GM23338 (cell line): ENCODE measurements around the gene DUSP10. TPM values are rescaled to one million over a fixed set of nuclear protein-coding genes. Genes with fewer than 3 reads are reported as not detected.

Source experiments
- ATAC-seq: fragments of 200-7000 bp; cut with Tn5 transposase; 3 replicates; pipeline ENCODE4 v1.9.1; 2020
- DNase-seq: peaks from one replicate; pipeline ENCODE4 v3.0.0-alpha.2; 2015; ENCODE audit warnings: low spot score
- H2AFZ ChIP-seq: fragments of 200-600 bp; sonication (generic); 2 replicates; pipeline ENCODE4 v1.8.0; 2016; ENCODE audit warnings: antibody characterized with exemption, mild to moderate bottlenecking, moderate library complexity
- H3F3A ChIP-seq: fragments of 200-600 bp; sonication (generic); replicated peaks from 2 replicates; pipeline ENCODE4 v1.8.0; 2017; ENCODE audit warnings: antibody characterized with exemption, mixed run types, low read depth
- H3K27ac ChIP-seq: fragments of 200-600 bp; sonication (generic); 2 replicates; pipeline ENCODE4 v1.6.1; 2016; ENCODE audit warnings: low read depth
- H3K27me3 ChIP-seq: fragments of 200-600 bp; sonication (generic); 2 replicates; pipeline ENCODE4 v1.8.0; 2016; ENCODE audit warnings: mild to moderate bottlenecking, mixed run types, moderate library complexity; ENCODE audit not compliant: insufficient read depth
- H3K36me3 ChIP-seq: fragments of 200-600 bp; sonication (generic); 2 replicates; pipeline ENCODE4 v1.8.0; 2016; ENCODE audit warnings: mild to moderate bottlenecking; ENCODE audit not compliant: insufficient read depth
- H3K4me1 ChIP-seq: fragments of 200-600 bp; sonication (generic); 2 replicates; pipeline ENCODE4 v1.8.0; 2016; ENCODE audit warnings: mild to moderate bottlenecking, moderate library complexity; ENCODE audit not compliant: insufficient read depth
- H3K4me2 ChIP-seq: fragments of 200-600 bp; sonication (generic); 2 replicates; pipeline ENCODE4 v1.7.1; 2017; ENCODE audit warnings: mixed run types
- H3K4me3 ChIP-seq: fragments of 200-600 bp; sonication (generic); 2 replicates; pipeline ENCODE4 v1.6.1; 2016; ENCODE audit warnings: mixed run types
- H3K79me2 ChIP-seq: fragments of 200-600 bp; sonication (generic); replicated peaks from 2 replicates; pipeline ENCODE4 v1.8.0; 2017; ENCODE audit warnings: mild to moderate bottlenecking; ENCODE audit not compliant: insufficient read depth
- H3K9me2 ChIP-seq: fragments of 200-600 bp; sonication (generic); 2 replicates; pipeline ENCODE4 v1.8.0; 2017; ENCODE audit not compliant: insufficient read depth
- H4K20me1 ChIP-seq: fragments of 200-600 bp; sonication (generic); replicated peaks from 2 replicates; pipeline ENCODE4 v1.8.0; 2017; ENCODE audit warnings: mild to moderate bottlenecking; ENCODE audit not compliant: insufficient read depth
- H3K27ac Mint-ChIP-seq: 2 replicates; pipeline ENCODE4 v1.8.0; 2020; ENCODE audit warnings: inconsistent platforms, mild to moderate bottlenecking, moderate library complexity, mixed read lengths
- H3K27me3 Mint-ChIP-seq: 3 replicates; pipeline ENCODE4 v1.8.0; 2022; ENCODE audit warnings: low read depth, mild to moderate bottlenecking, moderate library complexity, mixed read lengths, inconsistent platforms; ENCODE audit not compliant: insufficient read depth, poor library complexity
- H3K36me3 Mint-ChIP-seq: 3 replicates; pipeline ENCODE4 v1.8.0; 2021; ENCODE audit warnings: low read depth, mild to moderate bottlenecking, inconsistent platforms, moderate library complexity, mixed read lengths
- H3K4me1 Mint-ChIP-seq: 3 replicates; pipeline ENCODE4 v1.8.0; 2020; ENCODE audit warnings: mild to moderate bottlenecking, inconsistent platforms, mixed read lengths
- H3K4me3 Mint-ChIP-seq: 3 replicates; pipeline ENCODE4 v1.8.0; 2021; ENCODE audit warnings: moderate library complexity, mild to moderate bottlenecking, inconsistent platforms, mixed read lengths
- H3K9me3 Mint-ChIP-seq: 3 replicates; pipeline ENCODE4 v1.8.0; 2020; ENCODE audit warnings: moderate library complexity, mild to moderate bottlenecking, inconsistent platforms, mixed read lengths
- CREB1 ChIP-seq: fragments of 250-450 bp; sonication (Bioruptor Pico); IDR thresholded peaks from 2 replicates; pipeline ENCODE4 v1.5.0; 2020; ENCODE audit warnings: low read depth, mild to moderate bottlenecking, moderate library complexity
- EZH2 ChIP-seq: fragments of 200-600 bp; sonication (generic); IDR thresholded peaks from one replicate; pipeline ENCODE4 v1.8.0; 2017; ENCODE audit warnings: antibody characterized with exemption, mild to moderate bottlenecking, low read depth; ENCODE audit not compliant: unreplicated experiment
- EZH2phosphoT487 ChIP-seq: fragments of 200-600 bp; sonication (generic); IDR thresholded peaks from one replicate; pipeline ENCODE4 v1.8.1; 2018; ENCODE audit warnings: antibody characterized with exemption; ENCODE audit not compliant: unreplicated experiment
- JUNB ChIP-seq: IDR thresholded peaks from one replicate; pipeline ENCODE4 v1.6.1; 2016; ENCODE audit warnings: antibody characterized with exemption; ENCODE audit not compliant: unreplicated experiment
- NANOG ChIP-seq: IDR thresholded peaks from 2 replicates; pipeline ENCODE4 v1.6.1; 2016; ENCODE audit warnings: antibody characterized with exemption, borderline replicate concordance
- POLR2AphosphoS5 ChIP-seq: IDR thresholded peaks from 2 replicates; pipeline ENCODE4 v1.6.1; 2016; ENCODE audit warnings: antibody characterized with exemption, low read depth
- STAT1 ChIP-seq: IDR thresholded peaks from one replicate; pipeline ENCODE4 v1.6.1; 2016; ENCODE audit warnings: antibody characterized with exemption; ENCODE audit not compliant: unreplicated experiment
- ZNF114 ChIP-seq: fragments of 250-450 bp; sonication (Bioruptor Pico); IDR thresholded peaks from 2 replicates; pipeline ENCODE4 v1.5.0; 2020; ENCODE audit warnings: mild to moderate bottlenecking, moderate library complexity
- ZNF331 ChIP-seq: fragments of 250-450 bp; sonication (Bioruptor Pico); IDR thresholded peaks from 2 replicates; pipeline ENCODE4 v1.5.0; 2020; ENCODE audit warnings: low read depth, mild to moderate bottlenecking, moderate library complexity
- polyA plus RNA-seq: library from polyadenylated mRNA; unstranded; fragments of >200 nt; fragmentation: Nextera tagmentation; extraction: Ambion mirVana; gene quantifications from 2 replicates; pipeline ENCODE4 v1.2.1, GENCODE V29; 2016
- total RNA-seq: library from RNA; depleted of rRNA; stranded (reverse); fragments of >200 nt; shearing (Covaris generic); gene quantifications from 2 replicates; pipeline ENCODE4 v1.2.3, GENCODE V29; 2014
- TF ChIP-seq, protein P1 (sequence below): IDR thresholded peaks from one replicate; pipeline ENCODE4 v1.6.1; 2018; ENCODE audit warnings: antibody characterized with exemption; ENCODE audit not compliant: unreplicated experiment
- TF ChIP-seq, protein P2 (sequence below): fragments of 250-450 bp; sonication (Bioruptor Pico); IDR thresholded peaks from 2 replicates; pipeline ENCODE4 v1.5.0; 2020; ENCODE audit warnings: mild to moderate bottlenecking, moderate library complexity
- TF ChIP-seq, protein P3 (sequence below), 2 experiments: fragments of 200-600 bp in 1 of 2; sonication (generic) in 1 of 2; conservative IDR thresholded peaks; 2 replicates each; pipeline versions ENCODE4 v1.5.1 to v1.6.1; 2016 to 2017; ENCODE audit warnings: antibody characterized with exemption in 2 of 2, low read depth in 2 of 2, mild to moderate bottlenecking in 2 of 2, moderate library complexity in 1 of 2
- TF ChIP-seq, protein P4 (sequence below): IDR thresholded peaks from 2 replicates; pipeline ENCODE4 v1.6.1; 2016; ENCODE audit warnings: antibody characterized with exemption

Gene DUSP10
- total and polyA plus RNA-seq, 2 experiments from 2014 or later, result 1.5 to 1.6 TPM

DNA sequence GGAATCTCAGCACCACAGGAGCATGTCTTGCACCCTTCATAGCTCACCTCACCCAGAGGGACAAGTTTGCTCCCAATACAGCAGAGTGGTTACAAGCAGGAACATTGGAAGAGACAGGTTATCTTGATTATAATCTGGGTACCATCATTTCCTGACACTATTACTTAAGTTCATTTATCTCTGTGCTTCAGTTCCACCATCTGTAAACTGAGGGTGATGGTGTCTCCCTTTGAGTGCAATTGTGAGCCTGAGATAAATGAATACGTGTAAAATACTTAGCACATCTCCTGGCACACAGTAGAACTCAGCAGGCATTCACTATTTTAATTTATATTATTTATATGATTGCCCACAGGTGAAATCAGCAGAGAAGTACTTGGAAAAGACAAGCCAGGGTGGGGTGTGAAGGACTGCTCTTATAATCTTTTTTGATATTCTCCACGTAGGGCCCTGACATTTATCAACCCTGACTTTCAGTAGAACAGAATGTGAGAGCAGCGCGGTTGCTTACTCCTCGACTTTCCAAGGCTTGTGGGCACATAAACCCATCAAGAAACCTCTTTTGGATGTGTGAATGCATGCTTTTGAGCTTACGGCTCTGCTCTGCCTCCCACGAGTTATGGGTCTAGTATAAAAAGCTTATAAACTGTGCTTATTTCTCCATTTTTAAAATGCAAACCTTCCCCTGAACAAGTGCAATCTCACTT lies 34.9 kb downstream of the DUSP10 start:
- Histone ChIP-seq H3K79me2 (no peaks in the 10 kb centered on the region), H3K4me2 (no peak overlapping the region), H3K36me3 (no peaks in the 10 kb centered on the region), H3K4me3 (no peak overlapping the region), H3F3A (no peaks in the 10 kb centered on the region), H4K20me1 (no peaks in the 10 kb centered on the region), H2AFZ (no peak overlapping the region), H3K27me3 (no peaks in the 10 kb centered on the region), H3K4me1 (no peaks in the 10 kb centered on the region), H3K9me2 (no peaks in the 10 kb centered on the region), H3K27ac (no peak overlapping the region)
- Mint-ChIP-seq H3K4me3 (no peak overlapping the region), H3K27me3 (peaks cover 3% of the 10 kb centered on the region), H3K36me3 (no peaks in the 10 kb centered on the region), H3K27ac (no peak overlapping the region), H3K4me1 (peaks cover 2% of the 10 kb centered on the region; the same call in 1 of the 3 replicates), H3K9me3 (no peaks in the 10 kb centered on the region)
- DNase-seq, result no peak
- no peak for ATAC-seq
- TF ChIP-seq, protein P1, sequence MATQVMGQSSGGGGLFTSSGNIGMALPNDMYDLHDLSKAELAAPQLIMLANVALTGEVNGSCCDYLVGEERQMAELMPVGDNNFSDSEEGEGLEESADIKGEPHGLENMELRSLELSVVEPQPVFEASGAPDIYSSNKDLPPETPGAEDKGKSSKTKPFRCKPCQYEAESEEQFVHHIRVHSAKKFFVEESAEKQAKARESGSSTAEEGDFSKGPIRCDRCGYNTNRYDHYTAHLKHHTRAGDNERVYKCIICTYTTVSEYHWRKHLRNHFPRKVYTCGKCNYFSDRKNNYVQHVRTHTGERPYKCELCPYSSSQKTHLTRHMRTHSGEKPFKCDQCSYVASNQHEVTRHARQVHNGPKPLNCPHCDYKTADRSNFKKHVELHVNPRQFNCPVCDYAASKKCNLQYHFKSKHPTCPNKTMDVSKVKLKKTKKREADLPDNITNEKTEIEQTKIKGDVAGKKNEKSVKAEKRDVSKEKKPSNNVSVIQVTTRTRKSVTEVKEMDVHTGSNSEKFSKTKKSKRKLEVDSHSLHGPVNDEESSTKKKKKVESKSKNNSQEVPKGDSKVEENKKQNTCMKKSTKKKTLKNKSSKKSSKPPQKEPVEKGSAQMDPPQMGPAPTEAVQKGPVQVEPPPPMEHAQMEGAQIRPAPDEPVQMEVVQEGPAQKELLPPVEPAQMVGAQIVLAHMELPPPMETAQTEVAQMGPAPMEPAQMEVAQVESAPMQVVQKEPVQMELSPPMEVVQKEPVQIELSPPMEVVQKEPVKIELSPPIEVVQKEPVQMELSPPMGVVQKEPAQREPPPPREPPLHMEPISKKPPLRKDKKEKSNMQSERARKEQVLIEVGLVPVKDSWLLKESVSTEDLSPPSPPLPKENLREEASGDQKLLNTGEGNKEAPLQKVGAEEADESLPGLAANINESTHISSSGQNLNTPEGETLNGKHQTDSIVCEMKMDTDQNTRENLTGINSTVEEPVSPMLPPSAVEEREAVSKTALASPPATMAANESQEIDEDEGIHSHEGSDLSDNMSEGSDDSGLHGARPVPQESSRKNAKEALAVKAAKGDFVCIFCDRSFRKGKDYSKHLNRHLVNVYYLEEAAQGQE, result no peak
- TF ChIP-seq JUNB, result no peak
- TF ChIP-seq, protein P2, sequence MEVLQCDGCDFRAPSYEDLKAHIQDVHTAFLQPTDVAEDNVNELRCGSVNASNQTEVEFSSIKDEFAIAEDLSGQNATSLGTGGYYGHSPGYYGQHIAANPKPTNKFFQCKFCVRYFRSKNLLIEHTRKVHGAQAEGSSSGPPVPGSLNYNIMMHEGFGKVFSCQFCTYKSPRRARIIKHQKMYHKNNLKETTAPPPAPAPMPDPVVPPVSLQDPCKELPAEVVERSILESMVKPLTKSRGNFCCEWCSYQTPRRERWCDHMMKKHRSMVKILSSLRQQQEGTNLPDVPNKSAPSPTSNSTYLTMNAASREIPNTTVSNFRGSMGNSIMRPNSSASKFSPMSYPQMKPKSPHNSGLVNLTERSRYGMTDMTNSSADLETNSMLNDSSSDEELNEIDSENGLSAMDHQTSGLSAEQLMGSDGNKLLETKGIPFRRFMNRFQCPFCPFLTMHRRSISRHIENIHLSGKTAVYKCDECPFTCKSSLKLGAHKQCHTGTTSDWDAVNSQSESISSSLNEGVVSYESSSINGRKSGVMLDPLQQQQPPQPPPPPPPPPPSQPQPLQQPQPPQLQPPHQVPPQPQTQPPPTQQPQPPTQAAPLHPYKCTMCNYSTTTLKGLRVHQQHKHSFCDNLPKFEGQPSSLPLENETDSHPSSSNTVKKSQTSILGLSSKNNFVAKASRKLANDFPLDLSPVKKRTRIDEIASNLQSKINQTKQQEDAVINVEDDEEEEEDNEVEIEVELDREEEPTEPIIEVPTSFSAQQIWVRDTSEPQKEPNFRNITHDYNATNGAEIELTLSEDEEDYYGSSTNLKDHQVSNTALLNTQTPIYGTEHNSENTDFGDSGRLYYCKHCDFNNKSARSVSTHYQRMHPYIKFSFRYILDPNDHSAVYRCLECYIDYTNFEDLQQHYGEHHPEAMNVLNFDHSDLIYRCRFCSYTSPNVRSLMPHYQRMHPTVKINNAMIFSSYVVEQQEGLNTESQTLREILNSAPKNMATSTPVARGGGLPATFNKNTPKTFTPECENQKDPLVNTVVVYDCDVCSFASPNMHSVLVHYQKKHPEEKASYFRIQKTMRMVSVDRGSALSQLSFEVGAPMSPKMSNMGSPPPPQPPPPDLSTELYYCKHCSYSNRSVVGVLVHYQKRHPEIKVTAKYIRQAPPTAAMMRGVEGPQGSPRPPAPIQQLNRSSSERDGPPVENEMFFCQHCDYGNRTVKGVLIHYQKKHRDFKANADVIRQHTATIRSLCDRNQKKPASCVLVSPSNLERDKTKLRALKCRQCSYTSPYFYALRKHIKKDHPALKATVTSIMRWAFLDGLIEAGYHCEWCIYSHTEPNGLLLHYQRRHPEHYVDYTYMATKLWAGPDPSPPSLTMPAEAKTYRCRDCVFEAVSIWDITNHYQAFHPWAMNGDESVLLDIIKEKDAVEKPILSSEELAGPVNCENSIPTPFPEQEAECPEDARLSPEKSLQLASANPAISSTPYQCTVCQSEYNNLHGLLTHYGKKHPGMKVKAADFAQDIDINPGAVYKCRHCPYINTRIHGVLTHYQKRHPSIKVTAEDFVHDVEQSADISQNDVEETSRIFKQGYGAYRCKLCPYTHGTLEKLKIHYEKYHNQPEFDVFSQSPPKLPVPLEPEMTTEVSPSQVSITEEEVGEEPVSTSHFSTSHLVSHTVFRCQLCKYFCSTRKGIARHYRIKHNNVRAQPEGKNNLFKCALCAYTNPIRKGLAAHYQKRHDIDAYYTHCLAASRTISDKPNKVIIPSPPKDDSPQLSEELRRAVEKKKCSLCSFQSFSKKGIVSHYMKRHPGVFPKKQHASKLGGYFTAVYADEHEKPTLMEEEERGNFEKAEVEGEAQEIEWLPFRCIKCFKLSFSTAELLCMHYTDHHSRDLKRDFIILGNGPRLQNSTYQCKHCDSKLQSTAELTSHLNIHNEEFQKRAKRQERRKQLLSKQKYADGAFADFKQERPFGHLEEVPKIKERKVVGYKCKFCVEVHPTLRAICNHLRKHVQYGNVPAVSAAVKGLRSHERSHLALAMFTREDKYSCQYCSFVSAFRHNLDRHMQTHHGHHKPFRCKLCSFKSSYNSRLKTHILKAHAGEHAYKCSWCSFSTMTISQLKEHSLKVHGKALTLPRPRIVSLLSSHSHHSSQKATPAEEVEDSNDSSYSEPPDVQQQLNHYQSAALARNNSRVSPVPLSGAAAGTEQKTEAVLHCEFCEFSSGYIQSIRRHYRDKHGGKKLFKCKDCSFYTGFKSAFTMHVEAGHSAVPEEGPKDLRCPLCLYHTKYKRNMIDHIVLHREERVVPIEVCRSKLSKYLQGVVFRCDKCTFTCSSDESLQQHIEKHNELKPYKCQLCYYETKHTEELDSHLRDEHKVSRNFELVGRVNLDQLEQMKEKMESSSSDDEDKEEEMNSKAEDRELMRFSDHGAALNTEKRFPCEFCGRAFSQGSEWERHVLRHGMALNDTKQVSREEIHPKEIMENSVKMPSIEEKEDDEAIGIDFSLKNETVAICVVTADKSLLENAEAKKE (CRISPR knock-in tag), result no peak
- TF ChIP-seq, protein P3, sequence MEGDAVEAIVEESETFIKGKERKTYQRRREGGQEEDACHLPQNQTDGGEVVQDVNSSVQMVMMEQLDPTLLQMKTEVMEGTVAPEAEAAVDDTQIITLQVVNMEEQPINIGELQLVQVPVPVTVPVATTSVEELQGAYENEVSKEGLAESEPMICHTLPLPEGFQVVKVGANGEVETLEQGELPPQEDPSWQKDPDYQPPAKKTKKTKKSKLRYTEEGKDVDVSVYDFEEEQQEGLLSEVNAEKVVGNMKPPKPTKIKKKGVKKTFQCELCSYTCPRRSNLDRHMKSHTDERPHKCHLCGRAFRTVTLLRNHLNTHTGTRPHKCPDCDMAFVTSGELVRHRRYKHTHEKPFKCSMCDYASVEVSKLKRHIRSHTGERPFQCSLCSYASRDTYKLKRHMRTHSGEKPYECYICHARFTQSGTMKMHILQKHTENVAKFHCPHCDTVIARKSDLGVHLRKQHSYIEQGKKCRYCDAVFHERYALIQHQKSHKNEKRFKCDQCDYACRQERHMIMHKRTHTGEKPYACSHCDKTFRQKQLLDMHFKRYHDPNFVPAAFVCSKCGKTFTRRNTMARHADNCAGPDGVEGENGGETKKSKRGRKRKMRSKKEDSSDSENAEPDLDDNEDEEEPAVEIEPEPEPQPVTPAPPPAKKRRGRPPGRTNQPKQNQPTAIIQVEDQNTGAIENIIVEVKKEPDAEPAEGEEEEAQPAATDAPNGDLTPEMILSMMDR (conservative IDR thresholded peaks at IDR 0.05; ENCODE audit: low read depth in 2 of 2), result no peak
- TF ChIP-seq EZH2, result no peak
- TF ChIP-seq NANOG, result no peak
- TF ChIP-seq, protein P4, sequence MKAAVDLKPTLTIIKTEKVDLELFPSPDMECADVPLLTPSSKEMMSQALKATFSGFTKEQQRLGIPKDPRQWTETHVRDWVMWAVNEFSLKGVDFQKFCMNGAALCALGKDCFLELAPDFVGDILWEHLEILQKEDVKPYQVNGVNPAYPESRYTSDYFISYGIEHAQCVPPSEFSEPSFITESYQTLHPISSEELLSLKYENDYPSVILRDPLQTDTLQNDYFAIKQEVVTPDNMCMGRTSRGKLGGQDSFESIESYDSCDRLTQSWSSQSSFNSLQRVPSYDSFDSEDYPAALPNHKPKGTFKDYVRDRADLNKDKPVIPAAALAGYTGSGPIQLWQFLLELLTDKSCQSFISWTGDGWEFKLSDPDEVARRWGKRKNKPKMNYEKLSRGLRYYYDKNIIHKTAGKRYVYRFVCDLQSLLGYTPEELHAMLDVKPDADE, result no peak
- no peak for TF ChIP-seq CREB1 (CRISPR knock-in tag)
- no peak for TF ChIP-seq ZNF114 (CRISPR knock-in tag)
- TF ChIP-seq EZH2phosphoT487, result no peak
- no peak for TF ChIP-seq ZNF331 (CRISPR knock-in tag)
- no peak for TF ChIP-seq STAT1
- no peak for TF ChIP-seq POLR2AphosphoS5
